HG03175 (cell line): ENCODE measurements around the gene UQCC5.

ENCODE experiments used
- ATAC-seq: cut with Tn5 transposase; IDR thresholded peaks from one replicate; pipeline ENCODE4 v1.9.1; 2021; ENCODE audit warnings: mild to moderate bottlenecking, moderate library complexity; ENCODE audit not compliant: unreplicated experiment

The UQCC5 gene

GRCh38 chr3:52558436-52558835 lies 22.0 kb downstream of the UQCC5 start:
- ATAC-seq: no peak

- ATAC-seq: no peak
Observed at GRCh38 chr3:52561028-52561747, 24.8 kb downstream of the UQCC5 start.

GRCh38 chr3:52563984-52564383 lies 27.6 kb downstream of the UQCC5 start:
- no peak for ATAC-seq

- no peak for ATAC-seq
Observed at GRCh38 chr3:52568069-52568468, 31.7 kb downstream of the UQCC5 start.

- ATAC-seq: no peak
Observed at GRCh38 chr3:52570076-52570475, 33.7 kb downstream of the UQCC5 start.

- no peak for ATAC-seq
Observed at GRCh38 chr3:52572221-52572620, 35.8 kb downstream of the UQCC5 start.

GRCh38 chr3:52574056-52574965 lies 37.9 kb downstream of the UQCC5 start:
- ATAC-seq: no peak
